SK-N-SH (cell line): ENCODE data around the gene RNF112. TPM values are rescaled to one million over a fixed set of nuclear protein-coding genes. Genes with fewer than 3 reads are reported as not detected.

Experiments
- CTCF ChIA-PET: fragments of 300-600, 350-600 bp; formaldehyde crosslinking; extraction: SDS; loops from one replicate; lab custom pipeline; 2021; lab: Yijun Ruan, JAX
- POLR2A ChIA-PET: fragments of 350-600 bp; sonication (Branson Sonifier 250); formaldehyde crosslinking; extraction: SDS; loops from one replicate; lab custom pipeline; 2020; ENCODE audit warnings: antibody characterized with exemption, inconsistent platforms; lab: Yijun Ruan, JAX
- DNase-seq: peaks from one replicate; pipeline ENCODE4 v3.0.0; 2012
- H2AFZ ChIP-seq: fragments of 200-600 bp; sonication (generic); 2 replicates; pipeline ENCODE4 v1.8.1; 2016; ENCODE audit warnings: antibody characterized with exemption, mild to moderate bottlenecking, low read depth
- H3F3A ChIP-seq: fragments of 200-600 bp; sonication (generic); replicated peaks from 2 replicates; pipeline ENCODE3; 2016; ENCODE audit warnings: antibody characterized with exemption, mild to moderate bottlenecking; ENCODE audit not compliant: insufficient read depth
- H3K27ac ChIP-seq, 2 experiments: fragments of 200-500 bp in 1 of 2; fragments of 200-600 bp in 1 of 2; sonication (Bioruptor generic) in 1 of 2; sonication (generic), shearing (Covaris generic) in 1 of 2; 2 replicates each; pipeline versions ENCODE4 v1.5.1 to v1.6.1; 2014 to 2016; ENCODE audit warnings: low read depth in 2 of 2, inconsistent platforms in 1 of 2, low read length in 1 of 2, mild to moderate bottlenecking in 1 of 2, mixed read lengths in 1 of 2
- H3K27me3 ChIP-seq: fragments of 200-600 bp; sonication (generic), shearing (Covaris generic); 2 replicates; pipeline ENCODE4 v1.6.1; 2016; ENCODE audit warnings: mixed run types; ENCODE audit not compliant: insufficient read depth
- H3K36me3 ChIP-seq, 2 experiments: fragments of 200-500 bp in 1 of 2; fragments of 200-600 bp in 1 of 2; sonication (Bioruptor generic) in 1 of 2; sonication (generic) in 1 of 2; replicated peaks in 1 of 2; 2 replicates each; pipeline versions ENCODE3 to v1.5.1; 2014 to 2016; ENCODE audit warnings: low read length in 1 of 2, mild to moderate bottlenecking in 1 of 2; ENCODE audit not compliant: insufficient read depth in 2 of 2, control insufficient read depth in 1 of 2
- H3K4me1 ChIP-seq, 2 experiments: fragments of 200-500 bp in 1 of 2; fragments of 200-600 bp in 1 of 2; sonication (Bioruptor generic) in 1 of 2; sonication (generic), shearing (Covaris generic) in 1 of 2; 2 replicates each; pipeline versions ENCODE4 v1.5.1 to v1.6.1; 2014 to 2016; ENCODE audit warnings: low read depth in 1 of 2, low read length in 1 of 2, mixed run types in 1 of 2; ENCODE audit not compliant: insufficient read depth in 2 of 2, control insufficient read depth in 1 of 2
- H3K4me2 ChIP-seq: fragments of 200-600 bp; sonication (generic), shearing (Covaris generic); 2 replicates; pipeline ENCODE4 v1.6.1; 2017; ENCODE audit warnings: mixed run types
- H3K4me3 ChIP-seq, 2 experiments: fragments of 200-500 bp in 1 of 2; fragments of 200-600 bp in 1 of 2; sonication (Bioruptor generic) in 1 of 2; sonication (generic), shearing (Covaris generic) in 1 of 2; 2 replicates each; pipeline versions ENCODE4 v1.5.1 to v1.8.1; 2014 to 2016; ENCODE audit warnings: low read depth in 2 of 2, inconsistent platforms in 1 of 2, low read length in 1 of 2, mild to moderate bottlenecking in 1 of 2, mixed read lengths in 1 of 2, moderate library complexity in 1 of 2
- H3K79me2 ChIP-seq: fragments of 200-600 bp; sonication (generic); 2 replicates; pipeline ENCODE4 v1.8.1; 2017; ENCODE audit warnings: mild to moderate bottlenecking; ENCODE audit not compliant: insufficient read depth
- H3K9ac ChIP-seq: fragments of 200-600 bp; sonication (generic); 2 replicates; pipeline ENCODE4 v1.6.1; 2017; ENCODE audit warnings: mixed run types
- H3K9me2 ChIP-seq: fragments of 200-600 bp; sonication (generic); 2 replicates; pipeline ENCODE4 v1.6.1; 2017; ENCODE audit warnings: mixed run types
- H3K9me3 ChIP-seq: fragments of 200-600 bp; sonication (generic); 2 replicates; pipeline ENCODE4 v1.6.1; 2017; ENCODE audit warnings: mixed run types, mild to moderate bottlenecking, moderate library complexity
- H4K20me1 ChIP-seq: fragments of 200-600 bp; sonication (generic); 2 replicates; pipeline ENCODE4 v1.6.1; 2017; ENCODE audit warnings: mild to moderate bottlenecking, mixed run types; ENCODE audit not compliant: insufficient read depth
- ELF1 ChIP-seq: IDR thresholded peaks from 2 replicates; pipeline ENCODE4 v1.4.0; 2012
- EP300 ChIP-seq, 2 experiments: IDR thresholded peaks; 2 replicates each; pipeline versions ENCODE4 v1.4.0 to v1.6.1; 2012; ENCODE audit warnings: borderline replicate concordance in 1 of 2, low read depth in 1 of 2, low read length in 1 of 2
- FOSL2 ChIP-seq: IDR thresholded peaks from 2 replicates; pipeline ENCODE4 v1.4.0; 2012; ENCODE audit warnings: low read depth, mild to moderate bottlenecking, moderate library complexity, borderline replicate concordance
- GABPA ChIP-seq: IDR thresholded peaks from 2 replicates; pipeline ENCODE4 v1.4.0; 2012; ENCODE audit warnings: low read depth, mild to moderate bottlenecking
- GATA2 ChIP-seq: sonication (generic); formaldehyde crosslinking; IDR thresholded peaks from 2 replicates; pipeline ENCODE4 v1.5.0; 2020; ENCODE audit warnings: mild to moderate bottlenecking, missing genetic modification reagents
- MAX ChIP-seq: IDR thresholded peaks from 2 replicates; pipeline ENCODE4 v1.4.0; 2012; ENCODE audit warnings: low read depth
- RAD21 ChIP-seq: IDR thresholded peaks from 2 replicates; pipeline ENCODE4 v1.6.1; 2012; ENCODE audit warnings: mild to moderate bottlenecking, low read length
- RFX5 ChIP-seq: IDR thresholded peaks from 2 replicates; pipeline ENCODE4 v1.6.1; 2012; ENCODE audit warnings: mild to moderate bottlenecking, improper control_type of control experiment, low read length
- RXRA ChIP-seq: IDR thresholded peaks from 2 replicates; pipeline ENCODE4 v1.4.0; 2012; ENCODE audit warnings: low read depth, mild to moderate bottlenecking, borderline replicate concordance
- SMC3 ChIP-seq: IDR thresholded peaks from 2 replicates; pipeline ENCODE4 v1.6.1; 2012; ENCODE audit warnings: low read depth, low read length, improper control_type of control experiment
- YY1 ChIP-seq: IDR thresholded peaks from 2 replicates; pipeline ENCODE4 v1.4.0; 2012; ENCODE audit warnings: low read depth, mild to moderate bottlenecking
- WGBS: methylation state at CpG from one replicate; pipeline ENCODE4 v1.1.6; 2017; ENCODE audit warnings: low lambda C conversion rate; 5-methylcytosine and 5-hydroxymethylcytosine counted together
- polyA plus RNA-seq, 3 experiments: library from polyadenylated mRNA; depleted of rRNA; stranded (reverse); fragments of >200 nt; gene quantifications; 2 replicates each; pipeline ENCODE4 v1.2.3, GENCODE V29; 2012
- TF ChIP-seq, protein P1 (sequence below): IDR thresholded peaks from 2 replicates; pipeline ENCODE4 v1.4.0; 2012; ENCODE audit warnings: low read depth, borderline replicate concordance
- TF ChIP-seq, protein P2 (sequence below): IDR thresholded peaks from 2 replicates; pipeline ENCODE4 v1.4.0; 2012; ENCODE audit warnings: low read depth, borderline replicate concordance
- TF ChIP-seq, protein P3 (sequence below): IDR thresholded peaks from 2 replicates; pipeline ENCODE4; 2012

The RNF112 gene
- polyA plus RNA-seq, 1 of the 3 experiments (the other 2 are of a cell fraction), result 22.6 TPM

- TF ChIP-seq, protein P1, sequence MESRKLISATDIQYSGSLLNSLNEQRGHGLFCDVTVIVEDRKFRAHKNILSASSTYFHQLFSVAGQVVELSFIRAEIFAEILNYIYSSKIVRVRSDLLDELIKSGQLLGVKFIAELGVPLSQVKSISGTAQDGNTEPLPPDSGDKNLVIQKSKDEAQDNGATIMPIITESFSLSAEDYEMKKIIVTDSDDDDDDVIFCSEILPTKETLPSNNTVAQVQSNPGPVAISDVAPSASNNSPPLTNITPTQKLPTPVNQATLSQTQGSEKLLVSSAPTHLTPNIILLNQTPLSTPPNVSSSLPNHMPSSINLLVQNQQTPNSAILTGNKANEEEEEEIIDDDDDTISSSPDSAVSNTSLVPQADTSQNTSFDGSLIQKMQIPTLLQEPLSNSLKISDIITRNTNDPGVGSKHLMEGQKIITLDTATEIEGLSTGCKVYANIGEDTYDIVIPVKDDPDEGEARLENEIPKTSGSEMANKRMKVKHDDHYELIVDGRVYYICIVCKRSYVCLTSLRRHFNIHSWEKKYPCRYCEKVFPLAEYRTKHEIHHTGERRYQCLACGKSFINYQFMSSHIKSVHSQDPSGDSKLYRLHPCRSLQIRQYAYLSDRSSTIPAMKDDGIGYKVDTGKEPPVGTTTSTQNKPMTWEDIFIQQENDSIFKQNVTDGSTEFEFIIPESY, result no peak
- TF ChIP-seq GABPA (no peak), MAX (no peak), RFX5 (no peak), FOSL2 (no peak), RXRA (peak; percentile 15; the same call in 1 of the 2 replicates), RAD21 (no peak), YY1 (no peak)
- TF ChIP-seq, protein P2, sequence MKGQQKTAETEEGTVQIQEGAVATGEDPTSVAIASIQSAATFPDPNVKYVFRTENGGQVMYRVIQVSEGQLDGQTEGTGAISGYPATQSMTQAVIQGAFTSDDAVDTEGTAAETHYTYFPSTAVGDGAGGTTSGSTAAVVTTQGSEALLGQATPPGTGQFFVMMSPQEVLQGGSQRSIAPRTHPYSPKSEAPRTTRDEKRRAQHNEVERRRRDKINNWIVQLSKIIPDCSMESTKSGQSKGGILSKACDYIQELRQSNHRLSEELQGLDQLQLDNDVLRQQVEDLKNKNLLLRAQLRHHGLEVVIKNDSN, result no peak
- TF ChIP-seq, protein P3, sequence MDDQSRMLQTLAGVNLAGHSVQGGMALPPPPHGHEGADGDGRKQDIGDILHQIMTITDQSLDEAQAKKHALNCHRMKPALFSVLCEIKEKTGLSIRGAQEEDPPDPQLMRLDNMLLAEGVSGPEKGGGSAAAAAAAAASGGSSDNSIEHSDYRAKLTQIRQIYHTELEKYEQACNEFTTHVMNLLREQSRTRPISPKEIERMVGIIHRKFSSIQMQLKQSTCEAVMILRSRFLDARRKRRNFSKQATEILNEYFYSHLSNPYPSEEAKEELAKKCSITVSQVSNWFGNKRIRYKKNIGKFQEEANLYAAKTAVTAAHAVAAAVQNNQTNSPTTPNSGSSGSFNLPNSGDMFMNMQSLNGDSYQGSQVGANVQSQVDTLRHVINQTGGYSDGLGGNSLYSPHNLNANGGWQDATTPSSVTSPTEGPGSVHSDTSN, result peak; percentile 48; the same call in 1 of the 2 replicates
- TF ChIP-seq, all 33 proteins: peak for 9
These were observed 21.9 kb upstream of the RNF112 start (continued) for GRCh38 chr17:19388791-19389785.

DNA sequence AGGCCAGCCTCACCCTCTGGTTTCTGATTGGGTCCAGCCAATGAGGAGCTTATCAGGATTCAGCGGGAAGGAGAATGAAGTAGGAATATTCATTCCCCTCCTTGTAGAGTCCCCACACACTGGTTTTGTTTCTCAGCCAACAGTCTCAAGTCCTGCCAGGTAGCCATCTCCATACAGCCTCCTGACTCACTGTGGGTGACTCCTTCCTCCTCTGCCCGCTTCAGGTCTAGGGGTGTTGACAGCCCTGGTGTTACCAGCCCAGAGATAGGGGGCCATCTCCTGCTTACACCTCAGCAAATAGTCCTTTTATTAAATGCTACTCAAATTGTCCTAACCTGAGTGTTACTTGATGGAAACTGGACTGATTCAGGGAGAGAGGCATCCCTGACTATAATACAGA, 20.1 kb upstream of the RNF112 start:
- no peaks in the 10 kb centered on the region for H3K9me3 ChIP-seq
- no peaks in the 10 kb centered on the region for H3K27me3 ChIP-seq
- 89% methylated on average over 2 of the region's 2 CpGs for WGBS
- H4K20me1 ChIP-seq, result no peaks in the 10 kb centered on the region
- ChIA-PET CTCF (interaction anchor here (3.3 to 7.2 kb wide), 2 partner anchors 28 to 57 kb away, joined by 23 to 56 read pairs; partner anchors contain the start of gene B9D1), POLR2A (interaction anchor here (0.6 kb wide), 1 partner anchor 19 kb away, joined by 3 read pairs; no protein-coding TSS in a partner anchor)
- no peak overlapping the region for H3K9ac ChIP-seq
- no peaks in the 10 kb centered on the region for H3K9me2 ChIP-seq
- no peak for DNase-seq
- H3K4me2 ChIP-seq, result no peak overlapping the region
- peaks cover 8% of the 10 kb centered on the region; the same call in 1 of the 2 replicates for H3K79me2 ChIP-seq
- H2AFZ ChIP-seq, result no peak overlapping the region
- no peak overlapping the region for H3K4me3 ChIP-seq
- TF ChIP-seq GATA2 (CRISPR knock-in tag) (no peak), FOSL2 (no peak), SMC3 (no peak), ELF1 (no peak), RAD21 (no peak), EP300 (IDR thresholded peaks at IDR 0.05; ENCODE audit: borderline replicate concordance in 1 of 2, low read depth in 1 of 2, low read length in 1 of 2) (no peak)
- peaks cover 32 to 59% of the 10 kb centered on the region in 2 experiments for H3K4me1 ChIP-seq
- peaks cover 23% of the 10 kb centered on the region for H3F3A ChIP-seq
- peak overlapping the region in 1 of 2 experiments; percentile 99; a peak in 1 of 4 replicates for H3K27ac ChIP-seq
- peaks cover 0 to 3% of the 10 kb centered on the region in 2 experiments for H3K36me3 ChIP-seq
